Measurements from ENCODE around the gene FAM120AOS. TPM values are rescaled to one million over a fixed set of nuclear protein-coding genes. Genes with fewer than 3 reads are reported as not detected.

FAM120AOS gene
- 53.6 and 53.7 TPM in 2 replicates for total RNA-seq (2021)
- long read RNA-seq, full-length matches to known transcripts = 154 of 178 reads
- long read RNA-seq, partial matches to known transcripts = 5 of 178 reads
- long read RNA-seq, other reads (novel, unspliced or antisense) = 19 of 178 reads

DNA sequence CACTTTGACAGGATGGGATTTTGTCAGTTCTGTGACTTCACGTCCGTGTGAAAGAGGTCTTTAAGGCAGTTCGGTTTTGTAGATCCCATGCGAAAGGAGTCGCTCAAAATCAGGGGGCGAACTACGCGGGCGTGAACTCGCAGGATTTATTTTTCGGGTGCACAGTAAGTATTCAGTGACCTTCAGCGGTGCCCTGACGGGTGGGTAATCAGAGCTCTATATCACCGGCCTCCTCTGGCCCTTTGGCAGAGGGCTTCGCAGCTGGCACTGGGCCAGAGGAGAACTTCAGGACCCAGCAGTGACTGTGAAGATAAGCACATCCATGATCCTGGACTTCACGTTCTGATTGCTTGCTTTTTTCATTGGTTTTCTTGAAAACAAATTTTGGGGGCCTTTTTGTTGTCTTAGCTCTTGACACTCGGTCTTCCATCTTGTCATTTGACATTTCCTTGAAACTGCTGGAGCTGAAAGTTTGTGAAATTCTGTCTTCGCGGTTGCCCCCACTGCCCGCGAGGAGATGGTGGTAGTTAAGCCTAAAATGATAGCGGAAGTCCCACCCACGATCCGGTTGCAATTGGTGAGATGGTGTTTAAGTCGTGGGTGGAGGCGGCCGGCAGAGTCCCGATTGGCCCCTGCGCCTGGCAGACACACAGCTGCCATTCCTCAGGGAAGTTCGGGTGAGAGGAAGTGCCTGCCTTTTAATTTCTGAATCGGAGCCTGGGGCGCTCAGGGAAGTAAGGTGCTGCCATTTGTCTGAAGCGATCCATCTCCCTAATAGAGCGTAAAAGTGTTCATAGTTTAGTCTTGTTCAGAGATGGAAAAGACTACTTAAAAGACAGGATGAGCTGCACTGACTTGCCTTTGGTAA, at the start of gene FAM120AOS:
FAM120AOS (minus strand) TSS at position 535 of the 868 bp plus-strand sequence. CDS start 872 bp downstream, outside the sequence.
- TF ChIP-seq, protein P1, sequence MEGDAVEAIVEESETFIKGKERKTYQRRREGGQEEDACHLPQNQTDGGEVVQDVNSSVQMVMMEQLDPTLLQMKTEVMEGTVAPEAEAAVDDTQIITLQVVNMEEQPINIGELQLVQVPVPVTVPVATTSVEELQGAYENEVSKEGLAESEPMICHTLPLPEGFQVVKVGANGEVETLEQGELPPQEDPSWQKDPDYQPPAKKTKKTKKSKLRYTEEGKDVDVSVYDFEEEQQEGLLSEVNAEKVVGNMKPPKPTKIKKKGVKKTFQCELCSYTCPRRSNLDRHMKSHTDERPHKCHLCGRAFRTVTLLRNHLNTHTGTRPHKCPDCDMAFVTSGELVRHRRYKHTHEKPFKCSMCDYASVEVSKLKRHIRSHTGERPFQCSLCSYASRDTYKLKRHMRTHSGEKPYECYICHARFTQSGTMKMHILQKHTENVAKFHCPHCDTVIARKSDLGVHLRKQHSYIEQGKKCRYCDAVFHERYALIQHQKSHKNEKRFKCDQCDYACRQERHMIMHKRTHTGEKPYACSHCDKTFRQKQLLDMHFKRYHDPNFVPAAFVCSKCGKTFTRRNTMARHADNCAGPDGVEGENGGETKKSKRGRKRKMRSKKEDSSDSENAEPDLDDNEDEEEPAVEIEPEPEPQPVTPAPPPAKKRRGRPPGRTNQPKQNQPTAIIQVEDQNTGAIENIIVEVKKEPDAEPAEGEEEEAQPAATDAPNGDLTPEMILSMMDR (conservative IDR thresholded peaks at IDR 0.05) = no peak
- no peak within 1 kb of the TSS for H2BK120ac ChIP-seq (ENCODE audit: low read depth, low read length, poor library complexity, severe bottlenecking)
- H3K27me3 ChIP-seq (ENCODE audit: insufficient read depth, low read length) = no peaks in the 10 kb centered on the region
- H2BK5ac ChIP-seq (ENCODE audit: insufficient read length, low read length) = no peak within 1 kb of the TSS
- no peak within 1 kb of the TSS for H4K5ac ChIP-seq (ENCODE audit: insufficient read length, low read depth, low read length)
- no peak within 1 kb of the TSS for H3K18ac ChIP-seq (ENCODE audit: insufficient read length, low read depth, low read length)
- H3K79me1 ChIP-seq (ENCODE audit: insufficient read depth, low read depth, low read length, poor library complexity, severe bottlenecking) = peaks cover 3% of the 10 kb centered on the region
- no peak within 1 kb of the TSS for H4K8ac ChIP-seq (replicated peaks; ENCODE audit: insufficient read length, low read depth, low read length)
- Mint-ChIP-seq H3K9me3 (no peaks in the 10 kb centered on the region; a peak in 1 of 5 replicates), H3K36me3 (ENCODE audit: insufficient read depth in 1 of 3, low read depth in 3 of 3) (peaks cover 9 to 22% (median 15%) of the 10 kb centered on the region in 3 experiments), H3K4me3 (peak within 1 kb of the TSS; percentile 89 to 90), H3K27me3 (ENCODE audit: low read depth) (no peaks in the 10 kb centered on the region), H3K27ac (peak within 1 kb of the TSS; percentile 46 to 85 (median 81); a peak in 6 of 7 replicates), H3K4me1 (peaks cover 33 to 34% of the 10 kb centered on the region in 2 experiments)
- no peak within 1 kb of the TSS for H2AK5ac ChIP-seq (ENCODE audit: insufficient read length, low read length)
- peaks cover 3% of the 10 kb centered on the region; the same call in 1 of the 2 replicates for H3K4me1 ChIP-seq (ENCODE audit: insufficient read depth, low read length)
- peaks cover 4% of the 10 kb centered on the region for H4K20me1 ChIP-seq (ENCODE audit: control insufficient read depth, insufficient read depth, insufficient read length)
- peaks cover 20% of the 10 kb centered on the region for H3K23me2 ChIP-seq (ENCODE audit: insufficient read length, low read depth, low read length, poor library complexity, severe bottlenecking)
- H2BK12ac ChIP-seq (ENCODE audit: insufficient read length, low read depth, low read length) = no peak within 1 kb of the TSS
- H3K14ac ChIP-seq (ENCODE audit: insufficient read depth, low read length) = 0 out of 2 replicates have a peak within 1 kb of the TSS, but pooled peaks have one; percentile 18
- peak within 1 kb of the TSS; percentile 99 for H3K4me2 ChIP-seq (ENCODE audit: insufficient read depth, insufficient read length, low read length)
- no CpG with 5 or more reads among the region's 34 CpGs for WGBS (ENCODE audit: extremely low coverage, insufficient read length, low lambda C conversion rate)
- no peak within 1 kb of the TSS for H4K91ac ChIP-seq (ENCODE audit: insufficient read length, low read depth, low read length)
- H3K4ac ChIP-seq (ENCODE audit: low read depth, low read length) = no peak within 1 kb of the TSS
- H2BK20ac ChIP-seq (ENCODE audit: low read depth, low read length, poor library complexity, severe bottlenecking) = no peak within 1 kb of the TSS
- no peak within 1 kb of the TSS for H3K27ac ChIP-seq (ENCODE audit: insufficient read length, low read depth, low read length)
- H3T11ph ChIP-seq (ENCODE audit: low read length) = no peak within 1 kb of the TSS
- H3K56ac ChIP-seq (ENCODE audit: insufficient read length, low read depth, low read length) = no peak within 1 kb of the TSS
- H3K79me2 ChIP-seq (ENCODE audit: insufficient read depth, low read length) = peaks cover 23% of the 10 kb centered on the region
- H3K9ac ChIP-seq (ENCODE audit: extremely low read depth, insufficient read length, low read length) = peak within 1 kb of the TSS; percentile 67
- peak within 1 kb of the TSS; percentile 9 for H2AFZ ChIP-seq (ENCODE audit: low read length)
- H3K9me3 ChIP-seq (ENCODE audit: control insufficient read depth, low read depth, low read length) = no peaks in the 10 kb centered on the region
- no peak within 1 kb of the TSS for H3K23ac ChIP-seq (ENCODE audit: insufficient read length, low read depth, low read length)
- no peak within 1 kb of the TSS for H2BK15ac ChIP-seq (ENCODE audit: low read depth, low read length)
- peak; percentile 93 for DNase-seq

Data from H9 (cell line).